ENCODE results near the gene CDK5R1.

DNA sequence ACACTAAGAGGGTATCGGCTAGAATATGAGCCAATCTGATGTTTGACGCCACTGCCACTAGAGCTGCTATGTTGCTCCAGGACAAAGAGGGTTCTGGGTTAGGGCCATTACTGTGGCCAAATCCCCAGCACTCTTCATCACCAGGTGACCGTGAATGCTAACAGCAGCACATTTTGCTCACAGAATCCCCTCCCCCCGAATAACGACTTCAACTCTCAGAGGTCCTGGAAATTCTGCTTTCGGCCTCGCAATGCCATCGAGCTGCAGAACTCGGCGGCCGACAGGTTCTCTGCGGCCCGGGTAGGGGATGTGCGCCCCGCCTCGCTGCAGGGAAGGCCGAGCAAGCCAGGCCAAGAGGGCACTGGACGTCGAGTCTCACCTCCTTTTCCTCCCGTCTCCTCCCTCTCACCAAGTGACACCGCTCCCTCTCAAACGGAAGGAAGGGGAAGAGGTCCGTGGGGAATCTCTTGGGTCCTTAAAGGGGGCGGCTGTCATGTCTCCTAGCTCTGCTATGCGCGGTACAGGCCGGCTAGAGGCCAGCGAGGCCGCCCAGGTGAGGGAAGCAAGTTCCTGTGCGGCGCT lies 31.9 kb downstream of the CDK5R1 start:
- TF ChIP-seq, protein P1, sequence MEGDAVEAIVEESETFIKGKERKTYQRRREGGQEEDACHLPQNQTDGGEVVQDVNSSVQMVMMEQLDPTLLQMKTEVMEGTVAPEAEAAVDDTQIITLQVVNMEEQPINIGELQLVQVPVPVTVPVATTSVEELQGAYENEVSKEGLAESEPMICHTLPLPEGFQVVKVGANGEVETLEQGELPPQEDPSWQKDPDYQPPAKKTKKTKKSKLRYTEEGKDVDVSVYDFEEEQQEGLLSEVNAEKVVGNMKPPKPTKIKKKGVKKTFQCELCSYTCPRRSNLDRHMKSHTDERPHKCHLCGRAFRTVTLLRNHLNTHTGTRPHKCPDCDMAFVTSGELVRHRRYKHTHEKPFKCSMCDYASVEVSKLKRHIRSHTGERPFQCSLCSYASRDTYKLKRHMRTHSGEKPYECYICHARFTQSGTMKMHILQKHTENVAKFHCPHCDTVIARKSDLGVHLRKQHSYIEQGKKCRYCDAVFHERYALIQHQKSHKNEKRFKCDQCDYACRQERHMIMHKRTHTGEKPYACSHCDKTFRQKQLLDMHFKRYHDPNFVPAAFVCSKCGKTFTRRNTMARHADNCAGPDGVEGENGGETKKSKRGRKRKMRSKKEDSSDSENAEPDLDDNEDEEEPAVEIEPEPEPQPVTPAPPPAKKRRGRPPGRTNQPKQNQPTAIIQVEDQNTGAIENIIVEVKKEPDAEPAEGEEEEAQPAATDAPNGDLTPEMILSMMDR (IDR thresholded peaks at IDR 0.05): no peak
- TF ChIP-seq POLR2A (IDR thresholded peaks at IDR 0.05): no peak
